OCI-LY7 (cell line): ENCODE measurements around the gene DYNC2H1.

ENCODE experiments used
- EZH2phosphoT487 ChIP-seq: fragments of 200-600 bp; sonication (generic); IDR thresholded peaks from 2 replicates; pipeline ENCODE4 v1.6.1; 2018; ENCODE audit warnings: low read depth, borderline replicate concordance, mild to moderate bottlenecking, mixed run types, antibody characterized with exemption, low read length, moderate library complexity, mixed read lengths
- TF ChIP-seq, protein P1 (sequence below): fragments of 200-600 bp; sonication (generic); conservative IDR thresholded peaks from 2 replicates; pipeline ENCODE4 v1.5.1; 2014; ENCODE audit warnings: mild to moderate bottlenecking, antibody characterized with exemption, low read length, moderate library complexity, mixed read lengths

DNA sequence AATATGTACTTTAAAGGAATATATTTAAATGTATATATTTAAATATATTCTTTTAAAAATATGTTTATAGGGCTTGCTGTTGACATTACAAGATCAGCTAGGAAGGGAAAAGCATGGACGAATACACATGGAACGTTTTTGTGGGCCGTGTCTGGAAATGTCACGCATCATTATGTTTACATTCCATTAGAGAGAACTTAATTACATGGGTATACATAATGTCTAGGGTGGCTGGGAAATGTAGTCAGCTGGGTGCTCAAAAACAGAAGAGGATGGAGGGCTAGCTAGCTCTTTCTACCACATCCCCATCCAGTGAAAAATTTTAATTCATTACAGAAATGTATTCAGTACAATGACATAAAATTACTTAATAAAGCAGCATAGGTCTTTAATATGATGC is 371.2 kb downstream of the DYNC2H1 start:
- TF ChIP-seq, protein P1, sequence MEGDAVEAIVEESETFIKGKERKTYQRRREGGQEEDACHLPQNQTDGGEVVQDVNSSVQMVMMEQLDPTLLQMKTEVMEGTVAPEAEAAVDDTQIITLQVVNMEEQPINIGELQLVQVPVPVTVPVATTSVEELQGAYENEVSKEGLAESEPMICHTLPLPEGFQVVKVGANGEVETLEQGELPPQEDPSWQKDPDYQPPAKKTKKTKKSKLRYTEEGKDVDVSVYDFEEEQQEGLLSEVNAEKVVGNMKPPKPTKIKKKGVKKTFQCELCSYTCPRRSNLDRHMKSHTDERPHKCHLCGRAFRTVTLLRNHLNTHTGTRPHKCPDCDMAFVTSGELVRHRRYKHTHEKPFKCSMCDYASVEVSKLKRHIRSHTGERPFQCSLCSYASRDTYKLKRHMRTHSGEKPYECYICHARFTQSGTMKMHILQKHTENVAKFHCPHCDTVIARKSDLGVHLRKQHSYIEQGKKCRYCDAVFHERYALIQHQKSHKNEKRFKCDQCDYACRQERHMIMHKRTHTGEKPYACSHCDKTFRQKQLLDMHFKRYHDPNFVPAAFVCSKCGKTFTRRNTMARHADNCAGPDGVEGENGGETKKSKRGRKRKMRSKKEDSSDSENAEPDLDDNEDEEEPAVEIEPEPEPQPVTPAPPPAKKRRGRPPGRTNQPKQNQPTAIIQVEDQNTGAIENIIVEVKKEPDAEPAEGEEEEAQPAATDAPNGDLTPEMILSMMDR, result no peak
- no peak for TF ChIP-seq EZH2phosphoT487
